GM23338 (cell line): Measurements from ENCODE around the gene PDSS2. TPM values are rescaled to one million over a fixed set of nuclear protein-coding genes. Genes with fewer than 3 reads are reported as not detected.

ENCODE experiments used
- ATAC-seq: fragments of 200-7000 bp; cut with Tn5 transposase; 3 replicates; pipeline ENCODE4 v1.9.1; 2020
- DNase-seq: peaks from one replicate; pipeline ENCODE4 v3.0.0-alpha.2; 2015; ENCODE audit warnings: low spot score
- H2AFZ ChIP-seq: fragments of 200-600 bp; sonication (generic); 2 replicates; pipeline ENCODE4 v1.8.0; 2016; ENCODE audit warnings: antibody characterized with exemption, mild to moderate bottlenecking, moderate library complexity
- H3F3A ChIP-seq: fragments of 200-600 bp; sonication (generic); replicated peaks from 2 replicates; pipeline ENCODE4 v1.8.0; 2017; ENCODE audit warnings: antibody characterized with exemption, mixed run types, low read depth
- H3K27ac ChIP-seq: fragments of 200-600 bp; sonication (generic); 2 replicates; pipeline ENCODE4 v1.6.1; 2016; ENCODE audit warnings: low read depth
- H3K27me3 ChIP-seq: fragments of 200-600 bp; sonication (generic); 2 replicates; pipeline ENCODE4 v1.8.0; 2016; ENCODE audit warnings: mild to moderate bottlenecking, mixed run types, moderate library complexity; ENCODE audit not compliant: insufficient read depth
- H3K36me3 ChIP-seq: fragments of 200-600 bp; sonication (generic); 2 replicates; pipeline ENCODE4 v1.8.0; 2016; ENCODE audit warnings: mild to moderate bottlenecking; ENCODE audit not compliant: insufficient read depth
- H3K4me1 ChIP-seq: fragments of 200-600 bp; sonication (generic); 2 replicates; pipeline ENCODE4 v1.8.0; 2016; ENCODE audit warnings: mild to moderate bottlenecking, moderate library complexity; ENCODE audit not compliant: insufficient read depth
- H3K4me2 ChIP-seq: fragments of 200-600 bp; sonication (generic); 2 replicates; pipeline ENCODE4 v1.7.1; 2017; ENCODE audit warnings: mixed run types
- H3K4me3 ChIP-seq: fragments of 200-600 bp; sonication (generic); 2 replicates; pipeline ENCODE4 v1.6.1; 2016; ENCODE audit warnings: mixed run types
- H3K79me2 ChIP-seq: fragments of 200-600 bp; sonication (generic); replicated peaks from 2 replicates; pipeline ENCODE4 v1.8.0; 2017; ENCODE audit warnings: mild to moderate bottlenecking; ENCODE audit not compliant: insufficient read depth
- H3K9me2 ChIP-seq: fragments of 200-600 bp; sonication (generic); 2 replicates; pipeline ENCODE4 v1.8.0; 2017; ENCODE audit not compliant: insufficient read depth
- H4K20me1 ChIP-seq: fragments of 200-600 bp; sonication (generic); replicated peaks from 2 replicates; pipeline ENCODE4 v1.8.0; 2017; ENCODE audit warnings: mild to moderate bottlenecking; ENCODE audit not compliant: insufficient read depth
- H3K27ac Mint-ChIP-seq: 2 replicates; pipeline ENCODE4 v1.8.0; 2020; ENCODE audit warnings: inconsistent platforms, mild to moderate bottlenecking, moderate library complexity, mixed read lengths
- H3K27me3 Mint-ChIP-seq: 3 replicates; pipeline ENCODE4 v1.8.0; 2022; ENCODE audit warnings: low read depth, mild to moderate bottlenecking, moderate library complexity, mixed read lengths, inconsistent platforms; ENCODE audit not compliant: insufficient read depth, poor library complexity
- H3K36me3 Mint-ChIP-seq: 3 replicates; pipeline ENCODE4 v1.8.0; 2021; ENCODE audit warnings: low read depth, mild to moderate bottlenecking, inconsistent platforms, moderate library complexity, mixed read lengths
- H3K4me1 Mint-ChIP-seq: 3 replicates; pipeline ENCODE4 v1.8.0; 2020; ENCODE audit warnings: mild to moderate bottlenecking, inconsistent platforms, mixed read lengths
- H3K4me3 Mint-ChIP-seq: 3 replicates; pipeline ENCODE4 v1.8.0; 2021; ENCODE audit warnings: moderate library complexity, mild to moderate bottlenecking, inconsistent platforms, mixed read lengths
- H3K9me3 Mint-ChIP-seq: 3 replicates; pipeline ENCODE4 v1.8.0; 2020; ENCODE audit warnings: moderate library complexity, mild to moderate bottlenecking, inconsistent platforms, mixed read lengths
- CREB1 ChIP-seq: fragments of 250-450 bp; sonication (Bioruptor Pico); IDR thresholded peaks from 2 replicates; pipeline ENCODE4 v1.5.0; 2020; ENCODE audit warnings: low read depth, mild to moderate bottlenecking, moderate library complexity
- EZH2 ChIP-seq: fragments of 200-600 bp; sonication (generic); IDR thresholded peaks from one replicate; pipeline ENCODE4 v1.8.0; 2017; ENCODE audit warnings: antibody characterized with exemption, mild to moderate bottlenecking, low read depth; ENCODE audit not compliant: unreplicated experiment
- EZH2phosphoT487 ChIP-seq: fragments of 200-600 bp; sonication (generic); IDR thresholded peaks from one replicate; pipeline ENCODE4 v1.8.1; 2018; ENCODE audit warnings: antibody characterized with exemption; ENCODE audit not compliant: unreplicated experiment
- NANOG ChIP-seq: IDR thresholded peaks from 2 replicates; pipeline ENCODE4 v1.6.1; 2016; ENCODE audit warnings: antibody characterized with exemption, borderline replicate concordance
- POLR2AphosphoS5 ChIP-seq: IDR thresholded peaks from 2 replicates; pipeline ENCODE4 v1.6.1; 2016; ENCODE audit warnings: antibody characterized with exemption, low read depth
- ZNF114 ChIP-seq: fragments of 250-450 bp; sonication (Bioruptor Pico); IDR thresholded peaks from 2 replicates; pipeline ENCODE4 v1.5.0; 2020; ENCODE audit warnings: mild to moderate bottlenecking, moderate library complexity
- ZNF331 ChIP-seq: fragments of 250-450 bp; sonication (Bioruptor Pico); IDR thresholded peaks from 2 replicates; pipeline ENCODE4 v1.5.0; 2020; ENCODE audit warnings: low read depth, mild to moderate bottlenecking, moderate library complexity
- polyA plus RNA-seq: library from polyadenylated mRNA; unstranded; fragments of >200 nt; fragmentation: Nextera tagmentation; extraction: Ambion mirVana; gene quantifications from 2 replicates; pipeline ENCODE4 v1.2.1, GENCODE V29; 2016
- total RNA-seq: library from RNA; depleted of rRNA; stranded (reverse); fragments of >200 nt; shearing (Covaris generic); gene quantifications from 2 replicates; pipeline ENCODE4 v1.2.3, GENCODE V29; 2014
- TF ChIP-seq, protein P1 (sequence below), 2 experiments: fragments of 200-600 bp in 1 of 2; sonication (generic) in 1 of 2; conservative IDR thresholded peaks; 2 replicates each; pipeline versions ENCODE4 v1.5.1 to v1.6.1; 2016 to 2017; ENCODE audit warnings: antibody characterized with exemption in 2 of 2, low read depth in 2 of 2, mild to moderate bottlenecking in 2 of 2, moderate library complexity in 1 of 2
- TF ChIP-seq, protein P2 (sequence below): IDR thresholded peaks from one replicate; pipeline ENCODE4 v1.6.1; 2018; ENCODE audit warnings: antibody characterized with exemption; ENCODE audit not compliant: unreplicated experiment
- TF ChIP-seq, protein P3 (sequence below): fragments of 250-450 bp; sonication (Bioruptor Pico); IDR thresholded peaks from 2 replicates; pipeline ENCODE4 v1.5.0; 2020; ENCODE audit warnings: mild to moderate bottlenecking, moderate library complexity
- TF ChIP-seq, protein P4 (sequence below): IDR thresholded peaks from 2 replicates; pipeline ENCODE4 v1.6.1; 2016; ENCODE audit warnings: antibody characterized with exemption

PDSS2 gene
- total and polyA plus RNA-seq, 2 experiments from 2014 or later, result 7.3 to 16.7 TPM

DNA sequence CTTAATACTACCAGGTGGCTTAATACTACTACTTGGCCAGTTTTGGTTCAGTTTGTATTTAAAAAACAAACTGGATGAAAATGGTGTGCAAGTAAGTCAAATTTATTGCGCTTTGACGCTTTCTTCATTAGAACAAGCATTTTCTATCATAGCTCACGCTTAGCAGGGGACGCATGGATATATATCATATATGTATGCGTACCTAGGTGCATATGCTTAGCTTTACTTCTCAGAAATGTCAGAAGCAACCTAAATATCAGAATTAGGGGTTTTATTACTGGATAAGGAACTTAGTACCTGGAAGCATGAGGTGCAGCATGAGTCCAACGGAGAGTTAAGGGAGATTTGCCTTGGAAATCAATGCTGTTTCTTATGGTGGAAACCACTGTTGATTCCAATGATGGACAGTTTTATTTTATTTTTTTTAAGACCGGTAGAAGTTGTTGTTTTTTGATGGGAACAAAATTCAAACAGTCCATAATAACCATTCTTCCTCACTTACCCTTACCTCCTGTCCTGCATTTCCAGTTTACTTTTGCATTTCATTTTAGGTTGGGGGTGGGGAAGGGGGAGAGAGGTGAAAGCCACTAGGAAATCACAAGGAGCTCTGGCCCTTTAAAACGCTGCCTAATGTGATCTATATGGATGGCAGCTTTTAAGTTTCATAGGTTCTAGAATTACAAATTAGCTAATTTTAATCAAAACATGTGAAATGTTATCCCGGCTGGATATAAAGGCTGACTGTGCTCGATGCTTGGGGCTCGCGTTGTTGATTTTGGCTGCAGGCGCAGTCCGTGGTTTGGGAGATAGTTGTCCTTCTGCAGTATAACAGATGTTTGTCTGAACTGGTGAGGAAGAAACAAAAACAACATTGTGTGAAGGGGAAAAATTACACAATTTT lies 32.6 kb upstream of the PDSS2 start:
- H2AFZ ChIP-seq, result no peak overlapping the region
- Mint-ChIP-seq H3K36me3 (no peaks in the 10 kb centered on the region; the same call in 2 of the 3 replicates), H3K9me3 (no peaks in the 10 kb centered on the region; the same call in 2 of the 3 replicates), H3K4me3 (no peak overlapping the region; the same call in 2 of the 3 replicates), H3K27me3 (peaks cover 31% of the 10 kb centered on the region), H3K4me1 (peaks cover 14% of the 10 kb centered on the region), H3K27ac (no peak overlapping the region)
- peak overlapping the region; percentile 94 for H3K4me3 ChIP-seq
- no peak overlapping the region for H3K27ac ChIP-seq
- TF ChIP-seq CREB1 (CRISPR knock-in tag) (no peak), NANOG (no peak), EZH2 (no peak), EZH2phosphoT487 (no peak), ZNF114 (CRISPR knock-in tag) (no peak), POLR2AphosphoS5 (no peak), ZNF331 (CRISPR knock-in tag) (no peak)
- TF ChIP-seq, protein P1, sequence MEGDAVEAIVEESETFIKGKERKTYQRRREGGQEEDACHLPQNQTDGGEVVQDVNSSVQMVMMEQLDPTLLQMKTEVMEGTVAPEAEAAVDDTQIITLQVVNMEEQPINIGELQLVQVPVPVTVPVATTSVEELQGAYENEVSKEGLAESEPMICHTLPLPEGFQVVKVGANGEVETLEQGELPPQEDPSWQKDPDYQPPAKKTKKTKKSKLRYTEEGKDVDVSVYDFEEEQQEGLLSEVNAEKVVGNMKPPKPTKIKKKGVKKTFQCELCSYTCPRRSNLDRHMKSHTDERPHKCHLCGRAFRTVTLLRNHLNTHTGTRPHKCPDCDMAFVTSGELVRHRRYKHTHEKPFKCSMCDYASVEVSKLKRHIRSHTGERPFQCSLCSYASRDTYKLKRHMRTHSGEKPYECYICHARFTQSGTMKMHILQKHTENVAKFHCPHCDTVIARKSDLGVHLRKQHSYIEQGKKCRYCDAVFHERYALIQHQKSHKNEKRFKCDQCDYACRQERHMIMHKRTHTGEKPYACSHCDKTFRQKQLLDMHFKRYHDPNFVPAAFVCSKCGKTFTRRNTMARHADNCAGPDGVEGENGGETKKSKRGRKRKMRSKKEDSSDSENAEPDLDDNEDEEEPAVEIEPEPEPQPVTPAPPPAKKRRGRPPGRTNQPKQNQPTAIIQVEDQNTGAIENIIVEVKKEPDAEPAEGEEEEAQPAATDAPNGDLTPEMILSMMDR (conservative IDR thresholded peaks at IDR 0.05; ENCODE audit: low read depth in 2 of 2), result no peak
- TF ChIP-seq, protein P2, sequence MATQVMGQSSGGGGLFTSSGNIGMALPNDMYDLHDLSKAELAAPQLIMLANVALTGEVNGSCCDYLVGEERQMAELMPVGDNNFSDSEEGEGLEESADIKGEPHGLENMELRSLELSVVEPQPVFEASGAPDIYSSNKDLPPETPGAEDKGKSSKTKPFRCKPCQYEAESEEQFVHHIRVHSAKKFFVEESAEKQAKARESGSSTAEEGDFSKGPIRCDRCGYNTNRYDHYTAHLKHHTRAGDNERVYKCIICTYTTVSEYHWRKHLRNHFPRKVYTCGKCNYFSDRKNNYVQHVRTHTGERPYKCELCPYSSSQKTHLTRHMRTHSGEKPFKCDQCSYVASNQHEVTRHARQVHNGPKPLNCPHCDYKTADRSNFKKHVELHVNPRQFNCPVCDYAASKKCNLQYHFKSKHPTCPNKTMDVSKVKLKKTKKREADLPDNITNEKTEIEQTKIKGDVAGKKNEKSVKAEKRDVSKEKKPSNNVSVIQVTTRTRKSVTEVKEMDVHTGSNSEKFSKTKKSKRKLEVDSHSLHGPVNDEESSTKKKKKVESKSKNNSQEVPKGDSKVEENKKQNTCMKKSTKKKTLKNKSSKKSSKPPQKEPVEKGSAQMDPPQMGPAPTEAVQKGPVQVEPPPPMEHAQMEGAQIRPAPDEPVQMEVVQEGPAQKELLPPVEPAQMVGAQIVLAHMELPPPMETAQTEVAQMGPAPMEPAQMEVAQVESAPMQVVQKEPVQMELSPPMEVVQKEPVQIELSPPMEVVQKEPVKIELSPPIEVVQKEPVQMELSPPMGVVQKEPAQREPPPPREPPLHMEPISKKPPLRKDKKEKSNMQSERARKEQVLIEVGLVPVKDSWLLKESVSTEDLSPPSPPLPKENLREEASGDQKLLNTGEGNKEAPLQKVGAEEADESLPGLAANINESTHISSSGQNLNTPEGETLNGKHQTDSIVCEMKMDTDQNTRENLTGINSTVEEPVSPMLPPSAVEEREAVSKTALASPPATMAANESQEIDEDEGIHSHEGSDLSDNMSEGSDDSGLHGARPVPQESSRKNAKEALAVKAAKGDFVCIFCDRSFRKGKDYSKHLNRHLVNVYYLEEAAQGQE, result no peak
- TF ChIP-seq, protein P3, sequence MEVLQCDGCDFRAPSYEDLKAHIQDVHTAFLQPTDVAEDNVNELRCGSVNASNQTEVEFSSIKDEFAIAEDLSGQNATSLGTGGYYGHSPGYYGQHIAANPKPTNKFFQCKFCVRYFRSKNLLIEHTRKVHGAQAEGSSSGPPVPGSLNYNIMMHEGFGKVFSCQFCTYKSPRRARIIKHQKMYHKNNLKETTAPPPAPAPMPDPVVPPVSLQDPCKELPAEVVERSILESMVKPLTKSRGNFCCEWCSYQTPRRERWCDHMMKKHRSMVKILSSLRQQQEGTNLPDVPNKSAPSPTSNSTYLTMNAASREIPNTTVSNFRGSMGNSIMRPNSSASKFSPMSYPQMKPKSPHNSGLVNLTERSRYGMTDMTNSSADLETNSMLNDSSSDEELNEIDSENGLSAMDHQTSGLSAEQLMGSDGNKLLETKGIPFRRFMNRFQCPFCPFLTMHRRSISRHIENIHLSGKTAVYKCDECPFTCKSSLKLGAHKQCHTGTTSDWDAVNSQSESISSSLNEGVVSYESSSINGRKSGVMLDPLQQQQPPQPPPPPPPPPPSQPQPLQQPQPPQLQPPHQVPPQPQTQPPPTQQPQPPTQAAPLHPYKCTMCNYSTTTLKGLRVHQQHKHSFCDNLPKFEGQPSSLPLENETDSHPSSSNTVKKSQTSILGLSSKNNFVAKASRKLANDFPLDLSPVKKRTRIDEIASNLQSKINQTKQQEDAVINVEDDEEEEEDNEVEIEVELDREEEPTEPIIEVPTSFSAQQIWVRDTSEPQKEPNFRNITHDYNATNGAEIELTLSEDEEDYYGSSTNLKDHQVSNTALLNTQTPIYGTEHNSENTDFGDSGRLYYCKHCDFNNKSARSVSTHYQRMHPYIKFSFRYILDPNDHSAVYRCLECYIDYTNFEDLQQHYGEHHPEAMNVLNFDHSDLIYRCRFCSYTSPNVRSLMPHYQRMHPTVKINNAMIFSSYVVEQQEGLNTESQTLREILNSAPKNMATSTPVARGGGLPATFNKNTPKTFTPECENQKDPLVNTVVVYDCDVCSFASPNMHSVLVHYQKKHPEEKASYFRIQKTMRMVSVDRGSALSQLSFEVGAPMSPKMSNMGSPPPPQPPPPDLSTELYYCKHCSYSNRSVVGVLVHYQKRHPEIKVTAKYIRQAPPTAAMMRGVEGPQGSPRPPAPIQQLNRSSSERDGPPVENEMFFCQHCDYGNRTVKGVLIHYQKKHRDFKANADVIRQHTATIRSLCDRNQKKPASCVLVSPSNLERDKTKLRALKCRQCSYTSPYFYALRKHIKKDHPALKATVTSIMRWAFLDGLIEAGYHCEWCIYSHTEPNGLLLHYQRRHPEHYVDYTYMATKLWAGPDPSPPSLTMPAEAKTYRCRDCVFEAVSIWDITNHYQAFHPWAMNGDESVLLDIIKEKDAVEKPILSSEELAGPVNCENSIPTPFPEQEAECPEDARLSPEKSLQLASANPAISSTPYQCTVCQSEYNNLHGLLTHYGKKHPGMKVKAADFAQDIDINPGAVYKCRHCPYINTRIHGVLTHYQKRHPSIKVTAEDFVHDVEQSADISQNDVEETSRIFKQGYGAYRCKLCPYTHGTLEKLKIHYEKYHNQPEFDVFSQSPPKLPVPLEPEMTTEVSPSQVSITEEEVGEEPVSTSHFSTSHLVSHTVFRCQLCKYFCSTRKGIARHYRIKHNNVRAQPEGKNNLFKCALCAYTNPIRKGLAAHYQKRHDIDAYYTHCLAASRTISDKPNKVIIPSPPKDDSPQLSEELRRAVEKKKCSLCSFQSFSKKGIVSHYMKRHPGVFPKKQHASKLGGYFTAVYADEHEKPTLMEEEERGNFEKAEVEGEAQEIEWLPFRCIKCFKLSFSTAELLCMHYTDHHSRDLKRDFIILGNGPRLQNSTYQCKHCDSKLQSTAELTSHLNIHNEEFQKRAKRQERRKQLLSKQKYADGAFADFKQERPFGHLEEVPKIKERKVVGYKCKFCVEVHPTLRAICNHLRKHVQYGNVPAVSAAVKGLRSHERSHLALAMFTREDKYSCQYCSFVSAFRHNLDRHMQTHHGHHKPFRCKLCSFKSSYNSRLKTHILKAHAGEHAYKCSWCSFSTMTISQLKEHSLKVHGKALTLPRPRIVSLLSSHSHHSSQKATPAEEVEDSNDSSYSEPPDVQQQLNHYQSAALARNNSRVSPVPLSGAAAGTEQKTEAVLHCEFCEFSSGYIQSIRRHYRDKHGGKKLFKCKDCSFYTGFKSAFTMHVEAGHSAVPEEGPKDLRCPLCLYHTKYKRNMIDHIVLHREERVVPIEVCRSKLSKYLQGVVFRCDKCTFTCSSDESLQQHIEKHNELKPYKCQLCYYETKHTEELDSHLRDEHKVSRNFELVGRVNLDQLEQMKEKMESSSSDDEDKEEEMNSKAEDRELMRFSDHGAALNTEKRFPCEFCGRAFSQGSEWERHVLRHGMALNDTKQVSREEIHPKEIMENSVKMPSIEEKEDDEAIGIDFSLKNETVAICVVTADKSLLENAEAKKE, result no peak
- TF ChIP-seq, protein P4, sequence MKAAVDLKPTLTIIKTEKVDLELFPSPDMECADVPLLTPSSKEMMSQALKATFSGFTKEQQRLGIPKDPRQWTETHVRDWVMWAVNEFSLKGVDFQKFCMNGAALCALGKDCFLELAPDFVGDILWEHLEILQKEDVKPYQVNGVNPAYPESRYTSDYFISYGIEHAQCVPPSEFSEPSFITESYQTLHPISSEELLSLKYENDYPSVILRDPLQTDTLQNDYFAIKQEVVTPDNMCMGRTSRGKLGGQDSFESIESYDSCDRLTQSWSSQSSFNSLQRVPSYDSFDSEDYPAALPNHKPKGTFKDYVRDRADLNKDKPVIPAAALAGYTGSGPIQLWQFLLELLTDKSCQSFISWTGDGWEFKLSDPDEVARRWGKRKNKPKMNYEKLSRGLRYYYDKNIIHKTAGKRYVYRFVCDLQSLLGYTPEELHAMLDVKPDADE, result no peak
- peaks cover 60% of the 10 kb centered on the region for H3K27me3 ChIP-seq
- ATAC-seq, result no peak
- peaks cover 35% of the 10 kb centered on the region for H3K4me1 ChIP-seq
- H3K79me2 ChIP-seq, result 0 out of 2 replicates have a peak, but pooled peaks cover 5% of the 10 kb centered on the region
- no peak for DNase-seq
- 0 out of 2 replicates have a peak, but pooled peaks cover 9% of the 10 kb centered on the region for H3F3A ChIP-seq
- peak overlapping the region; percentile 94 for H3K4me2 ChIP-seq
- H4K20me1 ChIP-seq, result no peaks in the 10 kb centered on the region
- no peaks in the 10 kb centered on the region for H3K9me2 ChIP-seq
- H3K36me3 ChIP-seq, result no peaks in the 10 kb centered on the region
